Fibroblast of gingiva (primary cell): ENCODE data around the gene PIP4K2A.

Experiments
- DNase-seq: peaks from one replicate; pipeline ENCODE4 v3.0.0-alpha.2; 2011; ENCODE audit warnings: low read depth

PIP4K2A gene

DNA sequence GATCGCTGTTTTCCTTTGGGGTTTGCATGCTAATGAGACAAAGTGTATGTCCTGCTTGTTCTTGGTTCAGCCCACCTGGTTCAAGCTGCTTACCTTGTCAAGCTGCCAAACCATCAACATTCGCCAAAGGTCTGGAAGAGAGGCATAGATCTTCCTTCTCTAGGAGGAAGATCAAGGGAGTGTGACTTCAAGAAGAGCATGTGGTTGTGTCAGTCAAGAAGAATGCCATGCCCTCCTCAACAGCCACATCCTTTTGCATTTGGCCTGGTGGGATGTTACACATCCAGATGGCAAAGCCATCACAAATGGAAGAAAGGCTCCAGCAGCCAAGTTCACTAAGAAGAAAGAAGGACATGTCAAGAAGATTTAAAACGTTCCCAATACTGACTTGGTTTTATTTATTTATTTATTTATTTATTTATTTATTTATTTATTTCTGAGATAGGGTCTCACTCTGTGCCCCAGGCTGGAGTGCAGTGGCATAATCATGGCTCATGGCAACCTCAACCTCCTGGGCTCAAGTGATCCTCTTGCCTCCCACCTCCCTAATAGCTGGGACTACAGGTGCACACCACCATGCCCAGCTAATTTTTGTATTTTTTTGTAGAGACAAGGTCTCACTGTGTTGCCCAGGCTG lies 5.1 kb upstream of the PIP4K2A start:
- DNase-seq: no peak

DNA sequence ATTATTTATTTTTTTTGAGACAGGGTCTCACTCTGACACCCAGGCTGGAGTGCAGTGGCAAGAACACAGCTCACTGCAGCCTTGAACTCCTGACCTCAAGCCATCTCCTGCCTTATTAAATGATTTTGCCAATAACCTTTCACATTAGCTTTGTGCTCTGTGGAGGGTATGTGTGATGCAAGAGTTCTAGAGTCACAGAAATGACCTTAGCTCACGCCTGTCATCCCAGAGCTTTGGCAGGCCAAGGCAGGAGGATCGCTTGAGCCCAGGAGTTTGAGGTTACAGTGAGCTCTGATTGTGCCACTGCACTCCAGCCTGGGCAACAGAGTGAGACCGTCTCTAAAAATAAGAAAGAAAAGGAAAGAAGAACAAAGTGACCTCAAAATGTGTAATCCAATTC lies 4.3 kb upstream of the PIP4K2A start:
- peak; percentile 12 for DNase-seq

DNA sequence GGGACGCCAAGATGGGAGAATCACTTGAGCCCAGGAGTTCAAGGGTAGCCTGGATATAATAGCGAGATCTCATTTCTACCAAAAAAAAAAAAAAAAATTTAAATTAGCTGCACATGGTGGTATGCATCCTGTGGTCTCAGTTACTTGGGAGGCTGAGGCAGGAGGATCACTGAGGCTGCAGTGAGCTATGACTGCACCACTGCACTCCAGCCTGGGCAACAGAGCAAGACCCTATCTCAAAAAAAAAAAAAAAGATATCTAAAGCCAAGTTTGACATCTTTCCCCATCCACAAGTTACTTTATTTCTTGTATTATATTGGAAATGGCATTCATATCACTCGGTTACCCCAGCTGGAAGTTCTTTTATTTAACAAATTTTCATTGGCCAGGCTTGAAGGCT lies 3.4 kb upstream of the PIP4K2A start:
- DNase-seq: no peak

DNA sequence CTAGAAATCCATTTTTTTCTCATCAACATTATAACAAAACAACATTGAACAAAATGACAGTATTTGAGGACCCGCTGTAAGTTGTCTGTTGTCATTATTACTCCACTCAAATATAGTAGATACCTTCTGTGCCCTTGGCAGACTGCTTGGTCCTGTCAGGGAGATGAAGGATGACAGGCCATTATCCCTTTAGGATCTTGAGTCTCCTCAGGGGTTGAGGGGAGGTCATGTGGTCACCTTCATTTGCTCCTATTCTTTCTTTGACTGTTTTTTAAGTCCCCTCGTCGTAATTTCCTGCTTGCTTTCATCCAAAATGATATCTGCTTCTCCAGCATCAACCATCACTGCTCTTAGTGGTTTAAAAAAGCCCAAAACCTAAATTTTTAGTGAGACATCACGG lies 2.6 kb upstream of the PIP4K2A start:
- DNase-seq: no peak

DNA sequence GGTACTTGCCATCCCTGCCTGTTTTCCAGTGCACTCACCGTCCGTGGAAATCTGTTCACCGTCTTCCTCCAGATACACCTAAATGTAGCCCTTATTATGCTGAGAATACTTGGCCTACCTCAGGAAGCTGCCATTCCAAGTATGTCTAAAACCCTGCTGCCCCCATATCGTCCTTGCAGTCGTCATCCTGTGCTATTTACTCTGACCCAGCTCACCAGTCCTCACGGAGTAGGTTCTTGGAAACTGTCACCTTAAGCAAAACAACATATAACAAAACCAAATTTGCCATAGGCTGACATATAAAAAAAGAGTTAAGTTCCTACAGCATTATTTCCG lies 880 bp upstream of the PIP4K2A start:
- DNase-seq: no peak

DNA sequence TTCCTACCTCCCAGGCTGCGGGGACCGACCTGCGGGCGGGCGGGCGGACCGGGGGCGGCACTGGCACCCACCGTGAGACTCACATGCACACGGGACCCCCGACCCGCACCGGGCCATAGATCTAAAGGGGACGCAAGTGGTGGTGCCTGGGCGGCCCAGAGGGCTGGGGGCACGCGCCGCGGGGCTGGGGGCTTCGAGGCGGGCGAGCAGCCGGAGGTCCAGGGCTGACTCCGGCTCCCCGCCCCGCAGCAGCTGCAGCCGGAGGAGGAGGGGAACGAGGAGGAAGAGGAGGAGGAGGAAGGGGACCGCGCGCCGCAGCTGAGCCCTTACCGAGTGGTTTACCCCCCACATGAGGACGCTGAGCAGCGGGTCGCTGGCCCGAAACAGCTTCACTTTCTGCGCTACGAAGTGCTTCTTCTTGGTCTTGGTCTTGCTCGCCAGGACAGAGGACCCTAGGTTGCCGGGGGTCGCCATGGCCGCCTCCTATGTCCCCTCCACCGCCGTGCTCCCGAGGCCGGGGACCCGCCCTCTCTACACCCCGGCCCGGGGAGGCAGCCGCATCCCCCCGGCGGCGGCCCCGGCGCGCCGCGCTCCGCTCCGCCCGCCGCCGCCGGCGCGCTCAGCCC lies 412 bp downstream of the PIP4K2A start:
- DNase-seq: peak; percentile 6

DNA sequence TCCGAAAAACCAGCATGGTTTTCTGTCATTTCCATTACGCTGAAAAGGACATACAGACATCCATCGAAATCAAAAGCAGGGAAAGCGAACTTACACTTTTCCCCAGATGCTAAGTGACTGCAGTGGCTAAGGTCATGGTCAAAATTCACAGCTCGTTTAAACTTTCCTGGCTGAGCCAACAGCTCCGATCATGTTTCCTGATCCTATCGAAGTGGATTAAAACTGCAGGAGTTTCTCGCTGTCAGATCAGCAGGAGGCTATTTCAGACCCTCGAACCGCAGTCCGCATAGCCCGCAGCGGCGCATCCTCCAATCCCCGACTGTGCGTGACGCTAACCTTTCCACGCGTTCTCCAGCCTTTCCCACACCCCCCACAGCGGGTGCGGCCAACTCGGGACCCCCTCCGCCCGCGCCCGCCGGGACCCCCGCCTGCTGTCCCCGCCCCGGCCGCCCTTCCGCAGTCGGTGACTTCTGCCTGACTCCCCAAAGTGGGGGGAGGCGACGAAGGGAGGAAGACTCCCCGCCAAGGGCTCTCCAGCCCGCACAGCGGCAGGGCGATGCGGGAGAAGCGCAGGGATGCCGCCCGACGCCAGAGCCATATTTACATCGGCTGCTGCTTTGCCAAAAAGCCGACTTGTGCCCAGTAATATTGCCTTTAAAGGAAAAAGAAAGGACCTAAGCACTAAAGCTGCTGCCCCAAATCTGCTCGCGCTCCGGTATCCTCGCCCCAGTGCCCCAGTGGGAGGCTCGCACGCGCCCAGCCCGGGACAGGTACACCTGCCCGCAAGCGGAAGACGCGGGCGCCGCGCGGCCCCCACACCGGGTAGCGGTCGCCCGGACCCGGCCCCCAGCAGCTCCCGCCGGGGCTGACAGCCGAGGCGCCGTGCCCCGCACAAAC lies 1.2 kb downstream of the PIP4K2A start:
- peak; percentile 27 for DNase-seq

DNA sequence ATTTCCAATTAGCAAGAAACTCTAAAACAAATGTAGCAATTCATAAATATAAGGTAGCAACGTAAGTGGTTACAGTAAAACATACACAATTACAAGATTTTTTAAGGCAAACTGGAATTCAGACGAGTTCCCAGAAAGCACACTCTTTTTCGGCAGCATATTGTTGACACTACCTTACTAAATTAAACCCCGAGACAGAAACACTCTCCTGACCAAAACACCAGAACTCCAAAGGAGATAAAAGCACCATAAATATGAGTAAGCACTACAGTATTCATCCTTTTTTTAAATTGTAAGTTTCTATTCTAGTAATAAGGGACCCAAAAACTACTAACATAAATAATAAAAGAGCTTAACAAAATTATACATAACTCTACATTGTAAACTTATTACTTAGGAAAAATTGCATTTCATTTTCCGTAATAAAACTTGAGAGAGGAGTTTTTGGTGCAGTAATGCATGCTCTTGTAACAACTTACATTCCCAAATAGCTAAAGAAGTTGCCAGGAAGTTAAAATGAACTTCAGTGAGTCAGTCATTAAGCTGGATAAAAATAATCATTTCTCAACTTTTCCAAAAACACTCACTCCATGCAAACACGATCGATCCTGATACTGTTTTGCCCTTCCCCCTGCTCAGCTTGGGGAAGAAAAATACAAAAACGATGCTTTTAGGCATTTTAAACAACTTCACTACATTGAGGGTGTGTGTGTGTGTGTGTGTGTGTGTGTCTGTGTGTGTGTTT lies 2.0 kb downstream of the PIP4K2A start:
- DNase-seq: peak; percentile 63

DNA sequence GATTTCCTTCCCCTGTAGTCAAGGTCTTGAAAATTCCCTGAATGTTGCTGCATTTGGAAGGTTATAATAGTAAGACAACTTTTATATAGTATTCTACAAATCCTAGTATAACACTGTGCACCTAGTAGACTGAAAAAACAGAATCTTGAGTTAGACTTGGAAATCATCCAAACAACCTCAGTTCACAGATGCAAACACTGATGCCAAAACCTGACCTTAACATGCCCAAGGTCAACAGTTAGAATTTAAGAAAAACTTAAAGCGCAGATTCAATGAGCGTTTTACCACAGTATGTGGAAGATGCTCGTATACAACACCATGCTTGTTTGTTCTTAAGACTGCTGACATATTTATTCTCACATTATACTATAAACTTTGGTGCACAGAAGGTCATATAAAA lies 3.0 kb downstream of the PIP4K2A start:
- DNase-seq: no peak

DNA sequence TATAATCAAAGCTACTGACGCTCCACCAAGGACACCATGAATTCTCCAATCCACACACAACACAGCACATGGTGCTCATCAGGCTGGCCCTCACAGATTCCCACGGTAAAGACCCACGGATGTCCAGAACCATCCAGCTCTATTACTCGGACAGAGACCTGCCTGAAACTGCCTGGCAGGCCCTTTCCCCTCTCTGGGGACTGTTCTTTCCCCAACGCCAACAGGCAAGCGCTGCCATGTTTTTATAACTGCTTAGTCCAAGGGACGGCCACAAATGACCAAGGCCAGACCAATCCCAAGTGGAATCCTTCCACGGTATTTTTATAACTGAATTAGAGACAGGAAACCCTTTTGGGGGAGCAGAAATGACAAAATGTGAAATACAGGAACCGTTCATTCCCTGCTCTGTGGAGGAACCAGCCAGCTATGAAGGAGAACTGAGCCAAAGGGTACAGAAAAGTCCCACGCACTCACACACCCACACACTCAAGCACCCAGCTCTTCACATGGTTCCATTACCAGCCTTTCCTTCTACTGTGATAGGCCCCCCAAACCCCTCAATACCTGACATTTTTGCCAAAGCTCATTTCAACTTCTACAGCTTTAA lies 4.1 kb downstream of the PIP4K2A start:
- DNase-seq: no peak

DNA sequence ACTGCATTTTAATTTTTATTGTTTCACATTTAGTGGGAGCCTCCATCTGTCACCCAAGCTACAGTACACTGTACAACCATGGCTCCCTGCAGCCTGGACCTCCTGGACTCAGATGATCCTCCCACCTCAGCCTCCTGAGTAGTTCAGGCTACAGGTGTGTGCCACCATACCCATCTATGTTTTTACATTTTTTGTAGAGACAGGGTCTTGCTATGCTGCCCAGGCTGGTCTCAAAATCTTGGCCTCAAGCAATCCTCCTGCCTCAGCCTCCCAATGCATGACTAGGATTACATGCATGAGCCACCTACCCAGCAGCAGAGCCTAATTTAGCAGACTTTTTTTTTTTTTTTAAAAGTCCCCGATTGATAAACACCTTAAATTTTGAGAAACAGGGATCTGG lies 5.6 kb downstream of the PIP4K2A start:
- no peak for DNase-seq

DNA sequence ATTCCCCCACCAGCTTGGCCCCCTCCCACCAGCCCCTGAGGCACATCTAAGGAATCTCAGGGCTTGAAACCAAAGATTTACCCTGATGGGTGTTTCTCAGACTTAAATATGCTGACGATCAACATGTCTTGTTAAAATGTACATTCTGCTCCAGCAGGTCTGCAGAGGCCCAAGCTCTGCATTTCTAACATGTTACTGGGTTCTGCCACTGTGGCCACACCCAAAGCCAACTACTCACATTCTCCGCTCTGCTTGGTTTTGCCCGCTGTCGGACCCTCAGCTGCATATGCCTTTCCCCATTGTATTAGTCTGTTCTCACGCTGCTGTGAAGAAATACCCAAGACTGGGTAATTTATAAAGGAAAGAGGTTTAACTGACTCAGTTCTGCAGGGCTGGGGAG lies 8.9 kb downstream of the PIP4K2A start:
- no peak for DNase-seq

DNA sequence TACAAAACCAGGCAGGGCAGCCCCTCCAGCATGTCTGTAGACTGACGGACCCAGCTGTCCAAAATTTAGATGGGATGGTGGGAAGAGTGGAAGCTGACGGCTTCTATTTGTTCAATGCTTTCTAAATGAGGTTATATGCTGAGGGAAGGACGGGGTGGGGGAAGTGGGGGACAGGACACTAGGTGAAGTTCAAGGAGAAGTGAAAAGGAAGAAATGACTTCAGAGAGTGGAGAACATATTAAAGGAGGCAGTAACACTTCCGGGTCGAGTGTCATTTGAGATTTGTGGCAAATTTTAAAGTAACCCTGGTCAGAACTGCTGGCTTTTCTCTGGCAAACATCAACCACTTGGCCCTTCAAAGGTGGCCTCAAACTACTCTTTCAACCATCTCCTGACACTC lies 9.4 kb downstream of the PIP4K2A start:
- no peak for DNase-seq

DNA sequence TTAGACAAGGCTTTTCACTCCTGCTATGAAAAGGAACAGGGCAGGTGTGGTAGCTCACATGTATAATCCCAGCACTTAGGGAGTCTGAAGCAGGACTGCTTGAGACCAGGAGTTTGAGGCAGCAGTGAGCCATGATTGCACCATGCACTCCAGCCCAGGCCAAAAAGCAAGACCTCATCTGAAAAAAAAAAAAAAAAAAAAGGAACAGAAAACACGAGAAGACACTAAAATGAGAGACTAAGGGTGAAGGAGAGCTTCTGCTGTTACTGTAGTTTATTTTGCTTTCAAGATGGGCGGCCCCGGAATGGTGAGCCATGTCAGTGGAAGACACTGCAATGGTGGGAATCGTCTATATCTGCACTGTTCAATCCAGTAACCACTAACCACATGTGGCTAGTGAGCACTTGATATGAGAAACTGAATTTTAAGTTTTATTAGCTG lies 9.9 kb downstream of the PIP4K2A start:
- DNase-seq: no peak

DNA sequence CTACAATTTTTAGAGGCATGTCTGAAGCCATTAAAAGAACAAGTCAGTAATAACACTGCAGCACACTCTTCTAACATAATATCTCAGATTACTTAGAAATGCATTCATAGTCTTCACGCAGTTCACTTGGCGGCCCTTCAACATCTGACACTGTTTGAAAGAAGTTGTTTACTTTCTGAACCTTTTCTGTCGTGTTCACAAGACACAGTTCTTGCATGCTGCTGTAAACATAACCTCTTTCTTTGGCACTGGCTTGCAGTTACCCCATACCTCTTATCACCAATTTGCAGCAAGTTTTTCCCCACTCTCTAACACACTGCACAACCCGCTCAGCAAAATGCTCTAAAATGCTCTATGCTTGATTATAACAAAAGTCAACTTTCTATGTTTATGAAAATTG lies 12.0 kb downstream of the PIP4K2A start:
- DNase-seq: peak; percentile 69

DNA sequence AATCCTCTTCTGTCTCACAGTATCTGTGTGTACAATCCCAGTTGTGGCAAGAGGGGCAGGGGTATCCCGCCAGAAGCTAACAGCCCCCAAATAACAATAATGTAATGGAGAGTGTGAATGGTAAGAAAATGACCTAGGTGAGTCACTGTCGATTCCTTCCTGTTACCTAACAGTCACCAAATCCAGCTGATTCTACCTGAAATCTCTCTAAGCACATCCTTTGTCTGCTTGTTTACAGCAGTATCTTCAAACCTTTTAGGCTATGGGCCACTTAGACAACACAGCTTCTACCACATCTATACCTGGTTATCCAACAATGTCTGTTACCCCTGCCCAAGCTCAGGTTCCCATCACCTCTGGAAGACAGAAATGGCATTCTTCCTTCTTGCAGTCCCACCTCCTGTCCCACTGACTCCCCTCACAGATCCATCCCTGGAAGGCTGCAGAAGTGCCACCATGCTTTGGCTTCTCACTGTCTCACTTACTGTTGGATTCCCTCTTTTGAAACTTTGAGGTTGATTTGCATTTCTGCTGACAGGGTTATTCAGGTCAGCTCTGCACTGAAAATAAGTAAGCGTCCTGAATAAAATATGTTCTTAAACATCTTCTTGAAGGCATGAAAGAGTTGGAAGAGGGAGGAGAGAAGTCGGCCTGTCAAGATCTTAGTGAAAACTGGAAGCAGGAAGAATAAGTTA lies 13.1 kb downstream of the PIP4K2A start:
- DNase-seq: no peak

DNA sequence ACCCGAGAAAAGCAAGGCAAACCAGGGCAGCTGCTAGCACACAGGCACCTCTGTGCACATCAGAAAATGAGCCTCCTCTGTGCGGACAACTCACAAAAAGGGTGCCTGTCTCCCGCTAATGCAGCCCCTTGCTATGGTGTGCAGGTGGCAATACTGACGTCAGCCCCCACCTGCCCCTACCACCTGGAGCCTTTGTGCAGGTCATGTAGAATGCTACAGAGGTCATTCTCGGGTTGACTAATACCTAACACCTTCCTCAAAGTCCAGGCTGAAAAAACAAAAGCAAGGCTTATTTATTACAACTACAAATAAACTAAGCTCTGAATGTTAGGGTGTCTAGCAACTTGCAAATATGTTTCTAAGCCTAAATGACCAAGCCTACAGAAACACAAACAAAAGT lies 13.9 kb downstream of the PIP4K2A start:
- no peak for DNase-seq

DNA sequence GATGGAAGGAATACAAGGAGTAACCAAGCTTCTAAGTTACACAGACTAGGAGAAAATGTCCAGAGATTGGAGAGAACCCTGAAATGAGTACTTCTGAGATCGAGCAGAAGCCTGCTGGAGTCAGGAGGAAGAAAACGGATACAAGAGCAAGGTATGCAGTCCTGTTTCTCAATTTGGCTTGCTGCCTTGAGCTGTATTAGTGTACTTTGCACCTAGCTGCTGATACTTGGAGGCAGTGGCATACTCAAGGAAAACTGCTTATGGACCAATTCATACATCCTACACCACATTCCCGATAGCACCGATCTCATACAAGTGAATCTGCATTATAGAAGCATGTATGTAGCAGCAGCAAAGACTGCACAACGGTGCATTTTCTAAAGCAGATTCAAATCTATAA lies 14.4 kb downstream of the PIP4K2A start:
- no peak for DNase-seq

DNA sequence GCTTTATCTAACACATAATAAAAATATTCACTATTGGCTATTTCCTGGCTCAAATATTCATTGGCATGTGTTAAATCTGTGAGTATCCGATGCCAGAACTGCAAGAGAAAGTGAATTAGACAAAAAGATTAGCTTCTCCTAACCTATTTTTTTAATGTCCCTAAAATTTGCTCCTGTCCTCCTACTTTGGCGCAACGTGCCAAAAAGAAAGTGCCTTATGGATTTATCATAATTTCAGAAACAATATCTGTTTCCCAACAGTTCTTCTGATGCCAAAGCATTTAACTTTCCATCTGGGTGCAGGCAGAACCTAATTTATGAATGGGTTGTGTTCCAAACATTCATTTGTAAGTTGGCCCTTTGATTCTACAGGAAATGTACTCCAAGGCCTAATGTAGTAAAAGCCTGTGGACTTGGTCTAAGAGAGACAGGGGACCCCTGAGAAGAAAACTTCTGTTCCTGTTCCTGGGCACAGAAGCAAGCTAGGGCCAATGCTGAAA lies 15.4 kb downstream of the PIP4K2A start:
- DNase-seq: peak; percentile 57

DNA sequence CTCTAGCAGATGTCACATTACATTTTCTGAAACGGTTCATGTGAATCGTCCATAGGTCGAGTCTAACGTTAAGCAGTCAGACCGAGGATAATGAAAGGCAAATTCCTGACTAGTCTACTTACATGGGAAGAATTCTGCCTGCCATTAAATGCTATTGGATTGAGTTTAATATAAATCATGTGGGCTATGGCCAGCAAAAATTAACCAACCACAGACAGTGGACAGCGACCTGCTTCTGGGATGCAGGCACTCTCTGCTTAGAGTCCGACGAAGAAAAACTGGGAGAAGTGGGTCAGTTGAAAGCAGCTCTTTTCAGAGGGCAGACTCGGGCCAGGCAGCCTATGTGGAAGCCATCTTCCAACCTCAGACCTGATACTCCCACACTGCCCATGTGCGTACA lies 16.6 kb downstream of the PIP4K2A start:
- no peak for DNase-seq

DNA sequence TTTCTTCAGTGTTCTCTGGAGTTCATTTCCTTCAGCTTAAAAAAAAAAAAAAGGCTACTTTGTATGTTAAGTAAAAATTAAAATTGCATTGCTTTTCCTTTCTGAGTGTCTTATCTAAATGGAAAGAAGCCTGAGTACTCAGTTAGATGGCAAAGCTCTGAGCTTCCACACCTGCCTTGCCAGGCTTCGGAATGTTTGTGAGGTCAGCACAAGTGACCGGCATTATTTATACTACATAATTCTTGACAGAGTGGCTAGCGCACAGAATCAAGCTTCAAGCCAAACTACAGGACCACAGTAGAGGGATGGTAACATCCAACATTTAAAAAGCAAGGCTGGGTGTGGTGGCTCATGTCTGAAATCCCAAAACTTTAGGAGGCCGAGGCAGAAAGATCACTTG lies 17.3 kb downstream of the PIP4K2A start:
- no peak for DNase-seq
